C4-2B (cell line): Measurements from ENCODE around the gene PLCG2.

ENCODE experiments used
- H3K27ac ChIP-seq: fragments of 450-650 bp; 2 replicates; pipeline ENCODE4 v1.5.1; 2017
- ZFX ChIP-seq: fragments of 450-650 bp; IDR thresholded peaks from 2 replicates; pipeline ENCODE4 v1.6.1; 2017
- TF ChIP-seq, protein P1 (sequence below): fragments of 450-650 bp; conservative IDR thresholded peaks from 2 replicates; pipeline ENCODE4 v1.5.1; 2017; ENCODE audit warnings: mild to moderate bottlenecking

PLCG2 gene

DNA sequence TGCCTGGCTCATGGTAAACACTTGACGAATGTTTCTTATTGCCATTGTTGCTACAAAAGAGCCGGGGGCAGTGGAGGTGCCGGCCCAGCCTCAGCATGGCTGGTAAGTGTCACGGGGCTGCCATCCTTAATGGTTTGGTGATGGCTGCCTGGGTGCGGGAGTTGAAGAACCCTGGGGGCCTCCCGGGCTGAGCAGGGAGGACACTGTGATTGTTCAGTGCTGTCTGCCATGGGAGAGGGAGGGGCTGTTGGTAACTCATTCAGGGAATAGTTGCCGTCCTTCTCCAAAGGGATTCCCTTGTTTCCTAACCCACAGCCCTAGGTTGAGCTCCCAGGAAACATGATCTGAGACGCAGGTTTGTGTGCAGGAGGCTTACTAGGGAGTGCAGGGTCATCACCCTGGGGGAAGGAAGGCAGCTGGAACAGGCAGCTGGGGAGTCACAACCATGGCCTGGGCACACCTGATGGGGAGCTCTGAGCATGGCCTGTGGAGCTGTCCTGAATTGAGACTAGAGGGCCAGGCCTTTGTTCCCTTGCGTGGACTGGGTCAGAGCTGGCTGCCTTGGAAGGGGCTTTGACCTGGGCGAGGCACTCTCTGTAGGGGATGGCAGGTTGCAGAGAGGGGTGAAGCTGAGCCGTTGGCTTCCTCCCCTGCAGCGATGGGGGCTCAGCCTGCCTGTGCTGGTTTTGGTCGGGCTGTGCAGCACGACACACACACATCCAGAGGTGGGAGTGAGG is 85.7 kb downstream of the PLCG2 start:
- no peak overlapping the region for H3K27ac ChIP-seq
- TF ChIP-seq, protein P1, sequence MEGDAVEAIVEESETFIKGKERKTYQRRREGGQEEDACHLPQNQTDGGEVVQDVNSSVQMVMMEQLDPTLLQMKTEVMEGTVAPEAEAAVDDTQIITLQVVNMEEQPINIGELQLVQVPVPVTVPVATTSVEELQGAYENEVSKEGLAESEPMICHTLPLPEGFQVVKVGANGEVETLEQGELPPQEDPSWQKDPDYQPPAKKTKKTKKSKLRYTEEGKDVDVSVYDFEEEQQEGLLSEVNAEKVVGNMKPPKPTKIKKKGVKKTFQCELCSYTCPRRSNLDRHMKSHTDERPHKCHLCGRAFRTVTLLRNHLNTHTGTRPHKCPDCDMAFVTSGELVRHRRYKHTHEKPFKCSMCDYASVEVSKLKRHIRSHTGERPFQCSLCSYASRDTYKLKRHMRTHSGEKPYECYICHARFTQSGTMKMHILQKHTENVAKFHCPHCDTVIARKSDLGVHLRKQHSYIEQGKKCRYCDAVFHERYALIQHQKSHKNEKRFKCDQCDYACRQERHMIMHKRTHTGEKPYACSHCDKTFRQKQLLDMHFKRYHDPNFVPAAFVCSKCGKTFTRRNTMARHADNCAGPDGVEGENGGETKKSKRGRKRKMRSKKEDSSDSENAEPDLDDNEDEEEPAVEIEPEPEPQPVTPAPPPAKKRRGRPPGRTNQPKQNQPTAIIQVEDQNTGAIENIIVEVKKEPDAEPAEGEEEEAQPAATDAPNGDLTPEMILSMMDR = no peak
- no peak for TF ChIP-seq ZFX

DNA sequence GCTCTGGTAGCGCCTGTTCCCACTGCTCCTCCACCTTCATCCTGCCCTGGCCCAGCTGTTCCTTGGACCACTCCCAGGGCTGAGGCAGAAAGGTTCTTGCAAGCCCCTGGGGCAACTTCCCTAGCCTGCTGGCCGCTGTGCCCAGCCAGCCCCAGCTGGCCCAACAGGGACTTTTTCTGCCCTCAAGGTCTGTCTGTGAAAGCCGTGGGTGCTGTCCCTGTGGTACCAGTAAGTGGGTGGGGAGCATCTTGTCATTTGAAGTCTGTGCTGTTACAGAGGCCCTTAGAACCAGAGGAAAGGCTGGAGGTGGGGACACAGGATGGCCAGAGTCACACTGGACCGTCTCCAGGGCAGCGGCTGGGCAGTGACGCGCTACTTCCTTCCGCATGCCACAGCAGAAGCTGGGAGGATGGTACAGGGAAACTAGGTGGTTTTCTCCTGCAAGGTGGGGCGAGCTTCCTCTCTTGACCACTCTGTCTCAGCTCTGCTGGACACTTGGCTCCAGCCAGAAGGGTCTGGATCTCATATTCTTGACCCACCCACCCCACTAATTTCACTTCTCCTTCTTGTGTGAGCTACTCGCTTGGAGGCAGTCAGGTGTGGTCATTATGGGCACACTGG is 87.8 kb downstream of the PLCG2 start:
- TF ChIP-seq, protein P1 = no peak
- TF ChIP-seq ZFX = no peak
- no peak overlapping the region for H3K27ac ChIP-seq

DNA sequence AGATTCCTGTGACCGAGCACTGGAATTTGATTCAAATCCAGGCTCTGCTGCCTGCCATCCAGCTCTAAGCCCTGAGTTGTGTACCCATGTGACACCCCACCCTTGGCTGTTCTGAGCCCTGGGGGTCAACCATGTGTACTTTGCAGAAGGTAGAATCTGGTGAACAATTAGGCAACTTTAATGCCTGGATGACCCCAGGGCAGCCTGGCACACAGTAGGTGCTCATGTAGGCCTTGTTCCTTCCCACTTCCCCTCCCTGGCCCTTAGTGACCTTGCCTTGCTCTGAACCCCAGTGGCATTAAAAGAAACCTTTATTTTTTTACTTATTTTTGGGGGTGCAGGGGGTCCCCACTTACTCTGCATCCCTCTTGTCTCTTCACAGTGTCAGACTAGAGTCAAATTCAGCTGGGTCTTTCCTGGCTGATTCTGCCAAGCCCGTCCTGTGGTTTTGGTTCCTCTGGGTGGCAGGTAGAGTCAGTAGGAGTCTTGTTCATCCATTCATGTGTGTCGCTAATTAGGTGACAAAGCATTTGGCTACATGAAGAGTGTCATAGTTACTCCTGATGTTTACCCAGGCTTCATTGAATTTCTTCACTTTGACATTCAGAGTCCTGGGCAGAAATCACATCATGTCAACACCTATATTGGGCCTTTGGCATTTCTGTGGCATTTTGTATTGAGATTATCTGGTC is 89.1 kb downstream of the PLCG2 start:
- TF ChIP-seq, protein P1 = no peak
- TF ChIP-seq ZFX = no peak
- no peak overlapping the region for H3K27ac ChIP-seq

DNA sequence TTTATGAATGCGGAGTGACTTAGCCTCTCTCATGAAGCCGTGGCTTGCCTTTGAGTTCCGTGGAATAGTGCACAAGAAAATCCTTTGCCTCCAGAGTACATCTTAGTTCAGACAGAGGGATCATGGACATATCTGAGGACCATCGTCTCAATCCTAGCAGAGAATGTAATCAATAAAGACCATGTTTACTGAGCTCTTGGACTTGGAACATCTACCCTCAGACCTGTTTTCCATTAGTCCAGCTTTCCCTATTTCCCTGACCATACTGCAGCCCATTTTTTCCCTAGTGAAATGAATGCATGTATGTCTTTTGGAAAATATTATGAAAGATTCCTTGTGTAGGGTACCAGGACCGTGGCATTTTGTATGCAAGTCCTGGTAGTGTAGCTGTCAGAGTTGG is 90.2 kb downstream of the PLCG2 start:
- H3K27ac ChIP-seq = no peak overlapping the region
- TF ChIP-seq ZFX = no peak
- TF ChIP-seq, protein P1 = no peak

DNA sequence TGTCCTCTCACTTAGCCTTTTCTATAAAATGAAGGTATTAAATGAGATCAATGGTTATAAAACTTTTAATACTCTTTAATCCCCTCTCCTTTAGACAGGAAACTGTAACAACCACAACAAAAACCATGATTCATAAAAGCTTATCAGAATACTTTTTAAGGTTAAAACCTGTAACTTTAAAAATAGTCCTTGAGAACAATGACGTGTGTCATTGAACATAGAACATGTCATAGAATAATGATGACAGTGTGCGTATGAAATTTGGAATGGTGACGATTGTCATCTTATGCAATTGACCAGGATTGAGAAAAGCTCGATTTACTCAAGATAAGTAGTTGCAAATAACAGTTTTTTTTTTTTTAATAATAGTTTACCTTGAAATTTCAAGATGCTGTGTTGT is 94.1 kb downstream of the PLCG2 start:
- H3K27ac ChIP-seq = no peak overlapping the region
- TF ChIP-seq, protein P1 = no peak
- TF ChIP-seq ZFX = no peak

DNA sequence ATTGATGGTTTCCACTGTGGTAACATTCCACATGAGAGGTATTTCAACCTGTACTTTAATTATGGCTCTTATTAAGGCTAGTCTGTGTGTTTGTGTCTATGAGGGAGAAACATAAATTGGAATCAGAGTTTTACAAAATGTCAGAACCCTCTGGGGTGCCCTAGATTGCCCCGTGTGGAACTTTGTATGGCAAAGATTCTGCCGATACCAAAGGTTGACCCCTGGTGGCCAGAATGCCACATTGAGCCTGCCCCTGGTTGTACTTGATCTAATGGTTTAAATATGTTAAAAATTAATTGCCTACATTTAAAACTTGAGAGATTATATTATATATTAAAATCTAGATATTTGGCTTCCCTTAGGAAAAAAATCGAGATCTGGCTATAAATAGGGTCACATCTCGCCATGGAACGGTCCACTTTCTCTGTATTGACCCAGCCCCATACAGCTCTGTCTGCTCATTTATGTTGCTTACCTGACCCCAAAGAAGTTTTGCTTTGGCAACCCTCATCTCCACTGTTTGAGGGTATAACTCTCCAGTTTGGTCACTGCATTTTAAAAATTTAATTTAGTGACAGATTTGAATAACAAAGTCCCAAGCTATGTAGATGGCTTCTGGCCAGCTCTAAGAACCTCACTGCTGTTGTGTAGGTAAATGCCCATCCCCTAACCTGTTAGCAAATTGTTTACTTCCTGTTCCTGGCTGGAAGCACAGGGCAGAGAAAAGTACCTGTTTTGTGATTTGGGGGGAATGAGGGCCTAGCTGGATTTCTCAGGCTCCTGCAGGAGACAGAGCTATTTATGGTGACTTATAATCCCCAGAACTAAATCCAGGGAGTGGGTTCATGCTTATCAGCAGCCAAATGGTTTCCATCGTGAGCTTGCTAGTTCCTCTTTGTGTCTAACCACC is 95.0 kb downstream of the PLCG2 start:
- TF ChIP-seq, protein P1 = peak; percentile 91
- no peak for TF ChIP-seq ZFX
- no peak overlapping the region for H3K27ac ChIP-seq
